GM13977 (cell line): ENCODE results near the gene ZNF253.
"Not testable (repeated sequence)": the region's sequence is repeated elsewhere in the genome, so short reads cannot be mapped to it uniquely, and the experiment has no call there.

Experiments
- DNase-seq: peaks from one replicate; pipeline ENCODE4 v3.0.0; 2012; ENCODE audit warnings: low spot score
- CTCF ChIP-seq: IDR thresholded peaks from 2 replicates; pipeline ENCODE4 v1.5.1; 2012; ENCODE audit warnings: mild to moderate bottlenecking, control low read depth; ENCODE audit not compliant: insufficient read depth; ENCODE audit errors: extremely low read depth, missing control alignments
- in situ Hi-C: fragments of 300-500 bp; cut with MboI; formaldehyde crosslinking; loops from one replicate; pipeline ENCODE4 v1.12.0; 2022; ENCODE audit warnings: low sequenced_read_pairs, low pct_unique_long_range_greater_than_20kb, mixed read lengths, inconsistent platforms; ENCODE audit not compliant: unreplicated experiment

The ZNF253 gene

GRCh38 chr19:19826875-19827274, 38.8 kb upstream of the ZNF253 start:
- TF ChIP-seq CTCF = no peak
- no peak for DNase-seq
- in situ Hi-C loops = no loop called here

GRCh38 chr19:19835560-19836038, 30.1 kb upstream of the ZNF253 start:
- DNase-seq = no peak
- in situ Hi-C loops = no loop called here

GRCh38 chr19:19847781-19848180, 17.9 kb upstream of the ZNF253 start:
- in situ Hi-C loops = no loop called here
- DNase-seq = no peak

More at GRCh38 chr19:19835560-19836038, 30.1 kb upstream of the ZNF253 start:
- TF ChIP-seq CTCF = no peak

GRCh38 chr19:19849056-19849455, 16.6 kb upstream of the ZNF253 start:
- DNase-seq = no peak
- TF ChIP-seq CTCF = no peak
- in situ Hi-C loops = no loop called here

More at GRCh38 chr19:19847781-19848180, 17.9 kb upstream of the ZNF253 start:
- no peak for TF ChIP-seq CTCF

- DNase-seq, in situ Hi-C loops: not testable (repeated sequence)
Measured at GRCh38 chr19:19851740-19852139, 13.9 kb upstream of the ZNF253 start.

- in situ Hi-C loops = no loop called here
- no peak for TF ChIP-seq CTCF
Measured at GRCh38 chr19:19858751-19859150, 6.9 kb upstream of the ZNF253 start.

GRCh38 chr19:19860756-19861390, 4.8 kb upstream of the ZNF253 start:
- in situ Hi-C loops = no loop called here
- TF ChIP-seq CTCF = no peak

More at GRCh38 chr19:19858751-19859150, 6.9 kb upstream of the ZNF253 start:
- no peak for DNase-seq

More at GRCh38 chr19:19860756-19861390, 4.8 kb upstream of the ZNF253 start:
- no peak for DNase-seq
